Suppressor macrophage treated with lipopolysaccharide for 1 hour (primary cell): Measurements from ENCODE around the gene TMEM86B.
A peak's percentile ranks its signal among the peaks of the same experiment; 100 is the strongest.

Experiments used
- DNase-seq, 3 donors: peaks; one replicate each; pipeline ENCODE4 v3.0.0-alpha.2; 2020 to 2022

TMEM86B gene

DNA sequence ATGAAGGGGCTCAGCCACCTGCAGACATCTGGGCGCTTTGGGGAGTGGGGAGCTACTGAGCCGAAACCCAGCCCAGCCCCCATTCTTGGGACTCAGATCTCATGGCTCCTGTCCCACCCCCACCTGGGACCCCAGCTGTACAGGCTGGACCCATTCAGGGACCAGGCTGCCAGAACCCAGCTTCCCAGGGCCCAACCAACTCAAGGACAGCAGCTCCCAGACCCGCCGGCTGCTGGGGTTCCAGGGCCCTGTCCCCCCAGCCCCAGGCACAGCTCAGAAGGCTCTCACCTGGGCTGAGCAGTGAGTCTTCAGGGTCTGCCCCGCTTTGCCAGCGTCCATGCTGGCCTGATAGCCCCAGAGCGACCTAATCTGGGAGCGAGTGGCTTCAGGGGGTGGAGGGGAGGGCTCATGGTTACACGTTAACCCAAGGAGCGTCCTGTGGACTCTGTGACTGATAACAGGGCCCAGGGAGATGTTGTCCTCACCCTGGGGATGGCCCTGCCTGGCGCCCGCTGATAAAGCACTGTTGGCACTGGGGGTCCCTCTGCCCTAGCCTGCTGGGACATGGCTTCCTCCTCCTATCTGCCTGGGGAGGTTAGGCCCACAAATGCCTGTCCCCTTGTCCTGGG, at the start of gene TMEM86B:
TSS of gene TMEM86B (minus strand) at position 361 of the 629 bp plus-strand sequence. CDS start at position 339, 22 bp downstream.
- no peak for DNase-seq

DNA sequence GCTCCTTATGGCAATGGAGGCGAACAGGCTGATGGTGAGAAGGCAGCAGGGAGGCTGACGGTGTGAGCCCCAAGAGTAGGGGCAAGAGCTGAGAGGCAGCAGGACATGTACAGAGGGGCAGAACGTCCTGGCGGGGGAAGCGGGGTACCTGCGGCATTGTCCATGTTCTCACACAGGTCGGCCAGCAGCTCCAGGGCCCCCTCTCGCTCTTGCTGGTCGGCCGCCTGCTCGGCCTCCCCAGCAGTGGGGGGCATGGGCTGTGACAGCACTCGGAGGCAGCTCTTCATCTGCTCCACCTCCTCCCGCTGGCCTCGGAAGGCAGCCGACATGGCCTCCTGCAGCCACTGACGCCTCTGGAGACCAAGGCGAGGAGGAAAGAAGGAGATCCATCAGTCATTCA, 48.9 kb upstream of the TMEM86B start:
- DNase-seq = no peak

DNA sequence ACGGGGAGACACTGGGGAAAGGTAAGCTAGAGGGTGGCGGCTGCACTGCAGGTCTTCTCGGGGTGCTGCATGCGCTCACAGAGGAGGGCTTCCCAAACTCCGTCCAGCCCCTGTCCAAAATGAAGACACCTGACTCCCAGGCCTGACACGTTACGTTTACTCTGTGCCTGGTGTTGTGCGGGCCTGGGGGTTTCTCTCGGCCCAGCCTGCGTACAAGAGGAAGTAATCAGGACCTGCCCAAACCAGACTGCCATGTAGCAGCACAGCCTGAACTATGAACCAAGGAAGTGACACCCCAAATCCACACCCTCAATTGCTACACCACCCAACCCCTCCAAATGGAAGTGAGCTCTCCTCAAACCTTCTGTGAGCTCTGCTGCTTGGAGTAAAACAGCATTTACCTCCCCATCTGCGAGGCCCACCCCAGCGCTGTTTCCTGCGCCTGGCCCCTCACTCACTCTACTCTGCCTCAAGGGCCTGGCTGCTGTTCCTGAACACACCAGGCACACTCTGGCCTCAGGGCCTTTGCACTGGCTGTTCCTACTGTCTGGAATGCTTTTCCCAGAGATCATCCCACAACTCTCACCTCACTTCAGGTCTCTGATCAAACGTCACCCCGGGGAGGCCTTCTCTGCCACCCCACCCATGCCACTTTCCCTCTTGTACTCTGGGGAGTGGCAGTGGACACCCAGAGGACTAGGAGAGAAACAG, 48.3 kb upstream of the TMEM86B start:
- DNase-seq = no peak

DNA sequence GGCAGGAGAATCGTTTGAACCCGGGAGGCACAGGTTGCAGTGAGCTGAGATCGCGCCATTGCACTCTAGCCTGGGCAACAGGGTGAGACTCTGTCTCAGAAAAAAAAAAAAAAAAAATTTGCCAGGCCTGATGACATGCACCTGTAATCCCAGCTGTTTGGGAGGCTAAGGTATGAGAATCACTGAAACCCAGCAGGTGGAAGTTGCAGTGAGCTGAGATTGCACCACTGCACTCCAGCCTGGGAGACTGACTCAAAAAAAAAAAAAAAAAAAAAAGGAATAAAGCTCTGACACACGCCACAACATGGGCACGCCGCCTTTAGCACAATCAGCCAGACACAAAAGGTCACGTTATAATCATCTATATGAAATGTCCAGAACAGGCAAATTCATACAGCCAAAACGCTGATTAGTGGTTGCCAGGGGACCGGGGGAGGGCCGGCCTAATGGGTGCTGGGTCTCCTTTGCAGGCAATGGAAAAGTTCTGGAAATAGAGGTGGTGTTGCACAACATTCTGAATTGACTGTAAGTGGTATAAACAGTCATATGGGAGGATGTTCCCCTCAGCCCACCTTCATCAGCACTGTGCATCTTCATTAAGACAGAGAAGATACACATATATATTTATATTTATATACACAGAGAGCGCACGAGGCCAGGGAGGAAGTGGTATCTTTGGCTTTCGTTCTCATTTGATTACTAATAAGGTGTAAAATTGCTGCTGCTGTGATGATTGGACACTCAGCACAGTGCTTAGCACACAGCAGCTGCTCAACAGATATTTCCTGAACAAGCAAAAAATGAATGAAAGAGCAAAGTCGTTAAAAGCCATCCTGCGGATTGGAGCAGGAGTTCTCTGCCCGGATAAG, 47.5 kb upstream of the TMEM86B start:
- peak in 1 of 3 donors; percentile 15 for DNase-seq

DNA sequence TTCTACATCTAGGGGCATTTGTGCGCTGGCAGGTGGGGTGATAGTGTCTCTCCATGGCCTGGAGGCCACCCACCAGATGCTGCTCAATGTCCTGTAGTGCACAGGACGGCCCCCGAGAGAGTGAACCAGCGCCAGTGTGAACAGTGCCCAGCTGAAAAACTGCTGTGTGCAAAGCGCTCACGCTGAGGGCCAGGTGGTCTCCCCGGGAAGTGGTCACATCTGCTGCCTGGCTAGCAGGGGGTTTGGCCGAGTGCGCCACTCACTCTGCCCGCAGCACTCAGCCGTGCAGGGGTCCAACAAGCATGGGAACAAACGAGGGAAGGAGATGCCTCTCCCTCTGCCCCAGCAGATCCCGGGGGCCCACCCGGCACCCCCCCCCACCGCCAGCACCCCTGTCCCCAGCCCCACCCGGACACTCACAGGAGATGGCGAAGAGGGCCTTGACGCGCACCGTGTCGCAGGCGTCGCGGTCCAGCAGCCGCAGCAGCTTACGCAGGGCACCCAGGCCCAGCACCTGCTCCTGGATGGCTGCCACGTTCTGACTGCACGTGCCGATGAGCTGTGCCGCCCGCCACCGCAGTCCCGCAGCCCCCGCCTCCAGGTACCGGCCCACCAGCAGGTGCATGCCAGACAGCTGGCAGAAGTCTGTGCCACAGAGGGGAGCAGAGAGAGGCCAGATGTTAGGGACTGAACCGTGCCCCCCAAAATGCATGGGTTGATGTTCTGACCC, 45.6 kb upstream of the TMEM86B start:
- DNase-seq = no peak

DNA sequence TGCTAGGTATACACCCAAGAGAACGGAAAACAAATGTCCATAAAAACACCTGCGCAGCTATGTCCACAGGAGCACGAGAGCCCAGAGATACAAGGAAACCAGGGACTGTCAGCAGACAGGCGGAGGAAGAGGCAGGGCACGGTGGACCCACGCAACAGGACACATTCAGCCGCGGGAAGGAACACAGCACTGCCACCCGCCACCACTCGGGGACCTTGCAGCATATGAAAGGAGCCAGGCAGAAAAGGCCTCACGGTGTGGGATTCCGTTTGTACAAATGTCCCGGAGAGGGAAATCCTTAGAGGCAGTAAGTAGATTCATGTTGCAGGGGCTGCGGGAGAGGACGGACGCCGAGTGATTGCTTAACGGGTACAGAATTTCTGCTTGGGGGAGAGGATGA, 43.6 kb upstream of the TMEM86B start:
- DNase-seq = no peak

GRCh38 chr19:55270172-55270942, 41.8 kb upstream of the TMEM86B start:
- no peak for DNase-seq

DNA sequence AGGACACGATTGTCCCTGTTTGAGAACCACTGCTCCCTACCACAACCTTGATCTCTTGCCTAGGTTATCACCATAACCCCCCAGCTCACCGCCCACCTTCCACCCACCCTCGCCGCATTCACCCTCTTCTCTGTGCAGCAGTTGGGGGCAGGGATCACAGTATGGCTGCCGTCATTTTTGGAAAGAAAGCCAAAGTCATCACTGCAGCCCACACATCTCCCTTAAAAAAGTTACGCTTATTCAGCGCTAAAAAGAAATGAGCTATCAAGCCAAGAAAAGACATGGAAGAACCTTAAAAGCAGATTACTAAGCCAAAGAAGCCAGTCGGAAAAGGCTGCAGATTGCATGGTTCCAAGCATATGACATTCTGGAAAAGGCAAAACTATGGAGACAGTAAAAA, 40.7 kb upstream of the TMEM86B start:
- no peak for DNase-seq

GRCh38 chr19:55266840-55267239, 38.3 kb upstream of the TMEM86B start:
- DNase-seq = no peak

- DNase-seq = no peak
Observed at GRCh38 chr19:55266404-55266803, 37.8 kb upstream of the TMEM86B start.

GRCh38 chr19:55265723-55266386, 37.3 kb upstream of the TMEM86B start:
- no peak for DNase-seq

DNA sequence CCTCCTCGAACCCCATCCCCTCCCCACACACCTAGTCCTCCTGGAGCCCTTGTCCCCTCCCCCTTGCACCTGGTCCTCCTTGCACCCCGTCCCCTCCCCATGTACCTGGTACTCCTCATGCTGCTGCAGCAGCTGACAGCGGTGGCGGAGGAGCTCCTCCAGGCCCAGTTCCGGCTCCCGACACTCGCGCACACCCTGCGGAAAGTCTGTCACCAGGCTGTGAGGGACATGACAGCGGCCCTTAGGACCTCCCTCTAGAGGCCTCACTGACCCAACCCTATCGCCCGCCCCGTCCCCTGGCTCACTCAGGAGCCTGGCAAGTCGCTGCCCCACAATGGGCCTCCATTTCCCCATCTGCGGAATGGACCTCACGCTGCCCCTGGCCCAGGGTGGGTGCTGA, 36.6 kb upstream of the TMEM86B start:
- no peak for DNase-seq

- DNase-seq = no peak
Observed at GRCh38 chr19:55264531-55264930, 36.0 kb upstream of the TMEM86B start.

DNA sequence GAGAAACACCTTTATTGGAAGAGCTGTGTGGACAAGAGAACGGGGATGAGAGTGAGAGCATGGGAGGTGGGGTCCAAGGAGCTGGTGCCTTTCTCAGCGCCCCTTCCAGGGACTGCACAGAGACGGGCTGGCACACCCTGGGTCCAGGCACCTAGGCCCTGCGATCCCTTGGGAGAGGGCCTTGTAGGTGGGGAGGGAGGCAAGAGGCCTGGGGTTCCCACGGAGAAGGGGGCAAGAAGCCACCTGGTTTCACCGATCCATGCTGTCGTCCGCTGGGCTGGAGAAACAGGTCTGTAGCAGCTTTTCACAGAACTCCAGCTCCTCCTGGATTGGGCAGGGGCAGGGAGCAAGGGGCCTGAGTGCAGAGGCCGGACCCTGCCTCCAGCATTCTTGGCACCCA, 33.8 kb upstream of the TMEM86B start:
- no peak for DNase-seq

- DNase-seq = no peak
Observed at GRCh38 chr19:55261671-55262126, 33.1 kb upstream of the TMEM86B start.

GRCh38 chr19:55259540-55260210, 31.1 kb upstream of the TMEM86B start:
- DNase-seq = no peak

- peak; percentile 97 to 98 (median 98) for DNase-seq
Observed at GRCh38 chr19:55258828-55259539, 30.4 kb upstream of the TMEM86B start, which contains the start of gene PPP6R1. Gene PPP6R1, minus strand, starts transcription at chr19:55259017. Its CDS starts 11,914 bp downstream, at chr19:55247103.

GRCh38 chr19:55258476-55258827, 29.9 kb upstream of the TMEM86B start:
- DNase-seq = peak in 2 of 3 donors; percentile 26 to 58

GRCh38 chr19:55257461-55258420, 29.2 kb upstream of the TMEM86B start:
- peak; percentile 56 to 69 (median 57) for DNase-seq
